HG03159 (cell line): ENCODE data around the gene TJP1.
"Not testable (repeated sequence)": the region's sequence is repeated elsewhere in the genome, so short reads cannot be mapped to it uniquely, and the experiment has no call there.

Source experiments
- ATAC-seq: cut with Tn5 transposase; IDR thresholded peaks from one replicate; pipeline ENCODE4 v1.9.1; 2021; ENCODE audit warnings: mild to moderate bottlenecking, moderate library complexity; ENCODE audit not compliant: unreplicated experiment

TJP1 gene

DNA sequence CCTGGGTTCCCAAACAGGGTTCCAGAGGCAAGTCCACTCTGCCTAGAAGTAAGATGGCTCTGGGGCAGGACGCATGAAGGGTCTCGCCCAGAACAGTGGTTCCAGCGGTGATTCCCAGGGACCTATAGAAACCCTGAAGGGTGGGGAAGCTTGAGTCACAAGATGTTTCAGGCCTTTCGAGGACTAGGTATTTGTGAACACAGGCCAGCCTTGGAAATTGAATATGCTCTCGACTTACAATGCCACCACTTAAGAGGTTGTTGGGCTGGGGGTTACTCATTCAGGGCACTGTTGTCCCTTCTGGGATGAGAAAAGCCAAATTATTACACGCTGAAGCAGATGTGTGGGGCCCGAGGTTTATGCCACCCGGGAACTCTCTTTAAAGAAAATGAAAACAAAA is 152.0 kb downstream of the TJP1 start:
- no peak for ATAC-seq

DNA sequence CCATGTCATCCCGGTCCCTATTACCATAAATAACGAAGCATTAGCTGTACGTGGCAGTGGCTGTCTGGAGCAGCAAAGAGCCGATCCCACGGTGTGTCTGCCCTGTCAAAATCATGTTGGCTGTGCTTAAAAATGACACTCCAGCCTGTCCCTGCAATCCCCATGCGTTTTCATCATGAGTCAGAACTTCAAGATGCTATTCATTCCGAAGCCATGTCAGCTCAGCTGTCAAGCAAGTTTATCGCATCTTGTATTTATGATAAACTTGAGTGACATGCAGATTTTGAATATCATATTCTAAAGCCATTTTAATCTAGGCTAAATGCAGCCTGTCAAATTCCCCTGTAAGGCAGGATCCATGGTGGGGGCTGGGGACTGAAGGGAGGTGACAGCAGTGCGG is 152.4 kb downstream of the TJP1 start:
- no peak for ATAC-seq

DNA sequence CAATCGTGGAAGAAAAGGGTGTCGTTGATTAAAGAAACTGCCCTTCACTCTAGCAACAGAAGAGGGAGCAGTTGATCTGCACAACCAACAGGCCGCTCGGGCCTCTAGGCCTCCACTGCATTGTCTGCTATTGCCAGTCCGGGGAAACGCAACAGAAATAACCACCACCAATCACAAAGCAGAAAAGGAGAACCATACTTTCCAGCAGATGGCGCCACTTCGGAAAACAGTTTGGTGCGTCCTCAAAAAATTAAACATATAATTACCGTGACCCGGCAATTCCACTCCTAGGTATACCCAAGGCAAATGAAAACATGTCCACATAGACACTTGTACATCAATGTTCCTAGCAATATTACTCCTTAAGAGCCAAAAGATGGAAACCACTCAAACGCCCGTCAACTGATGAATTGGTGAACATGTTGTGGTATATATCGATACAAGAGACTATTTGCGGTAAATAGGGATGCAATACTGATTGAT is 154.1 kb downstream of the TJP1 start:
- ATAC-seq: no peak

DNA sequence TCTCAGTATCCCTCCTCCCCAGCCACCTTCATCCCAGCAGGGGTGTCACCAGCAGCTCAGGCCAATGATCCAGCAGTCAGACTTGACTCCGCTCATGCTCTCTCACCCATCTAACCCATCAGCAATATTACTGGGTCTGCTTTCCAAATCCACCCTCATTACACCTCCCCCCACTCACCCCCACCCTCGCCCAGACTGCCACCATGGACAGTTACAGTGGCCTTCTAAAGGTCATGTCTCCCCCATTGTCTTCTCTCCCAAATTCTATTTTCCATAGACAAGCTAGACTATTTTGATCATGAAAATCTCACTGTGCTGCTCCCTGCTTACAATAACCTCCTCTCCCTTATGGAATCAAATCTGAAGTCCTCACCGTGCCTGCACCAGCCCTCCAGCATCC is 156.0 kb downstream of the TJP1 start:
- no peak for ATAC-seq

DNA sequence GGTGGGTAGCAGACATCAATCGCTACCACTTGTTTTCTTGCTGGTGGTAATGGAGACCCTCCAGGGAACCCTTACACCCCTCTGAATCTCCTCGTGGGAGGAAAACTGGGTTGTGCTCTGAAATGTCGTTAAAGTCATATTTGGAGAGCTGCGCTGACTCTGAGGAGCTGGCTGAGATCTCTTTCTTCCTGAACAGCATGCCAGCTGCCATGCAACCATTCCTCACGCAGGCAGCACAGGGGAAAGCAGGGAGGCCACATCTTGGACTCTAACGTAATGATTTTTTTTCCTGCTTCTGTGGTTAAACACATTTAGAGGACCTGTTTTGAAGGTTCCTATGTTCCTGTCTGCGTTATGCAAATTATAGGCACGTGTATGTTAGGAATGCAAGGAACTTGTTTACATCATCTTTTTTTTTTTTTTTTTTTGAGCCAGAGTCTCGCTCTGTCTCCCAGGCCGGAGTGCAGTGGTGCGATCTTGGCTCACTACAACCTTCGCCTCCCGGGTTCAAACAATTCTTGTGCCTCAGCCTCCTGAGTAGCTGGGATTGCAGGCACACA is 156.7 kb downstream of the TJP1 start:
- ATAC-seq: no peak

DNA sequence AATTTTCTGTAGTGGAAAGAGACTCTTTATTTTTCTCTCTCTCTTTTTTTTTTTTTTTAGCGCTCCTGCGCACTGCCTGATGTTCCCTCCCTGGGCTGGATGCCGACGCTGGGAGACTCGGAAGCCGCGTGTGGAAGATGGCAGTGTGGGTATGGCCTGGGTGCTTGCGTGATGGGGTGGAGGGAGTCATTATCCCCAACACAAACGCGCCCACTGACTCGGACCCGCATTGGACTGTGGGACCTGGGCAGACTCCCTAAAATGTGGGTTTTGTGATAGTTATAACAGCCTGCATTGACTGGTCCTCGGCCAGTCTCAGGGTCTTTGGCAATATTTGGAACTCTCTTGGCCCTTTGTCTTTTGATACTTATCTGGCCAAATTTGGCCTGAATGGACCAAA is 157.9 kb downstream of the TJP1 start:
- ATAC-seq: no peak

DNA sequence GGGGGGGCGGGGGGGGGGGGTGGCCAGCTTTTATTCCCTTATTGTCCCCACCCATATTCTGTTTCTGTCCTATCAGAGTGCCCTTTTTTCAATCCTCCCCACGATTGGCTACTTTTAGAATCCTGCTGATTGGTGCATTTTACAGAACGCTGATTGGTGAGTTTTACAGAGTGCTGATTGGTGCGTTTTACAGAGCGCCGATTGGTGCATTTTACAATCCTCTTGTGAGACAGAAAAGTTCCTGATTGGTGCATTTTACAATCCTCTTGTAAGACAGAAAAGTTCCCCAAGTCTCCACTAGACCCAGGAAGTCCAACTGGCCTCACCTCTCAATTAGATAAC is 164.8 kb downstream of the TJP1 start:
- ATAC-seq: not testable (repeated sequence)

DNA sequence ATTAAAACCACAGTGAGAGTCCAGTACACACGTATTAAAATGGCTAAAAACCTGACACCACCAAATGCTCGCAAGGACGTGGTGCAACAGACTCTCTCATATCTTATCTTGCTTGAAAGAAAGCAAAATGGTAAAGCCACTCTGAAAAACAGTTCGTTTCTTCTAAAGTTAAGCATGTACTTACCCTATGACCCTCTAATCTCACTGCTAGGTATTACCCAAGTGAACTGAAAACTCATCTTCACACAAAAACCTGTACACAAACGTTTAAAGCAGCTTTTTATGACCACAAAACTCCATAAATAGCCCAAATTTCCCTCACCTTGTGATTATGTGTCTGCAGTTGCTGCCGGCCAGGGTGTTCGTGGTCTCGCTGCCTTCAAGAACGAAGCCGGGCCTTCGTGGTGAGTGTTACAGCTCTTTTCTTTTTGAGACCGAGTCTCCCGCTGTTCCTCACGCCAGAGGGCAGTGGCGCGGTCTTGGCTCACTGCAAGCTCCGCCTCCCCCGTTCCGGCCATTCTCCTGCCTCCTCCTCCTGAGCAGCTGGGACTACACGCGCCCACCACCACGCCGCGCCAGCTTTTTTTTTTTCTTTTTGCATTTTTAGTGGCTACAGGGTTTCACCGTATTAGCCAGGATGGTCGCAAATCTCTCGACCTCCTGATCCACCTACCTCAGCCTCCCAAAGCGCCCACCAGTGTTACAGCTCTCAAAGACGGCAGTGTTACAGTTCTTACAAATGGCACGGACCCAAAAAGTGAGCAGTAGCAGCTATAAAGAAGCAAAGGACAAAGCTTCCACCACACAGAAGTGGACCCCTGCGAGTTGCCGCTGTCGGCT is 165.4 kb downstream of the TJP1 start:
- ATAC-seq: no peak

DNA sequence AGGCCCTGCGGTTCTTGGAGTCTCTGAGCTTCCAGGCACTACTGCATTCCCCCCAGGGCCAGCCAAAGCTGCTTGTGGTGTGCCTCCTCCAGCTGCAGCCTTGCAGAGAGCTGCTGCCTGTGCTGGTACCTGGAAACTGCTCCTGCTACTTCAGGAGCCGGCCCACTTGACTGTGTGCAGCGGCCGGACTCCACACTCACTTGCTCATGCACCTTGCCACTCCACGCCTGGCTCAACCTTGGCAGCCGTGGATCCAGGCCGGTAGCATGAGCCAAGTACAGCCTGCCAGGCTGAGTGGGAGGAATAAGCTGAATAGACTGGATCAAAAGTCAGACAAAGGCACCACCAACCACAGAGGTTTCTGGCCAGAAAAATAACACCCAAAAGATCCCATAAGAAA is 169.7 kb downstream of the TJP1 start:
- ATAC-seq: no peak

DNA sequence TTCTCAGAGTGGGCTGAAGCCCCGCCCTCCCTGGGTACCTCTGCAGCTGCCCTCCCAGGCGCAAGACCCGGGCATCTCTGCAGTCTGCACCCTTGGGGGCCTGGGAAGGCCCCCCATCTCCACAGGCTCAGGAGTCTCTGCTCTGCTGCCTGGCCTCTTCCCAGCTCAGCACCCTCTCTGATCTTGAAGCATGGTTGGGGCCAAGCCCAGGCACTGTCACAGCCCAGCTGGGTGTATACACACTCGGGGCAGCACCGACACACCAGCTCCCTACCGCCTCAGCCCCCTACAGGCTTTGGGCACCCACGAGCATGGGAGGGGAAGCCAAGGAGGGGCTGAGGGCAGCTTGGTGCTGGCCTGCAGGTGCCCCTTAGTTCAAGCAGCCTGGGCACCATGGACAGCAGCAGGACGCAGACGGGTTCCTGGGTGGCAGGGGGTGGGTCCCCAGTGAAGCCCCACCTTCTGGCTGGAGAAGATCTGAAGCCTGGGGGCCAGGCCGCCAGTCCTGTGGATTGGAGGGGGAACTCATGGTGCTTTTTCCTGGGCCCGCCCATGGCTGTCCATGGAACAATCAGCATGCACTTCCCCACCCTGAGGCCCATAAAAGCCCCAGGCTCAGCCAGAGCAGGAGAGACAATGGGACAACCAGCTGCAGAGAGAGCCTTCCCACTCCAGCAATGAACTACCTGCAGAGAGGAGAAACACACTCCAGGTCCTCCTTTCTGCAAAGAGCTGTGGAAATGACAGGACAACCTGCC is 170.6 kb downstream of the TJP1 start:
- no peak for ATAC-seq
